Right ventricle myocardium inferior (tissue), 1 donor: ENCODE data around the gene KREMEN1. TPM values are rescaled to one million over a fixed set of nuclear protein-coding genes. Genes with fewer than 3 reads are reported as not detected.

Source experiments
- ATAC-seq: fragments of 200-7000 bp; cut with Tn5 transposase; one replicate; pipeline ENCODE4 v1.9.1; 2020; ENCODE audit warnings: mild to moderate bottlenecking, moderate library complexity
- DNase-seq: peaks from one replicate; pipeline ENCODE4 v3.0.0; 2021; ENCODE audit errors: missing footprints
- intact Hi-C: fragments of 100-400 bp; cut with DNase I; formaldehyde crosslinking; loops from one replicate; pipeline ENCODE4 v1.11.0; 2022
- total RNA-seq: library from RNA; stranded (reverse); fragmentation: NEBNext Ultra II Directional; extraction: Animal tissue kit (Norgen Biotek cat#: 25700); gene quantifications from one replicate; pipeline ENCODE4 v1.2.1, GENCODE V29; 2021
- donor health status: DM: no; HTN: yes; CAD: no; lungs with severe emphysema.

The KREMEN1 gene
- total RNA-seq, 1 donor from 2014 or later, result 48.8 TPM

- intact Hi-C loops, result loop anchor here (5.0 kb wide), 1 partner anchor 62 kb away; no protein-coding TSS in a partner anchor
- ATAC-seq (no peak), DNase-seq (no peak)
Measured at GRCh38 chr22:29090039-29090438, 17.2 kb downstream of the KREMEN1 start.

DNA sequence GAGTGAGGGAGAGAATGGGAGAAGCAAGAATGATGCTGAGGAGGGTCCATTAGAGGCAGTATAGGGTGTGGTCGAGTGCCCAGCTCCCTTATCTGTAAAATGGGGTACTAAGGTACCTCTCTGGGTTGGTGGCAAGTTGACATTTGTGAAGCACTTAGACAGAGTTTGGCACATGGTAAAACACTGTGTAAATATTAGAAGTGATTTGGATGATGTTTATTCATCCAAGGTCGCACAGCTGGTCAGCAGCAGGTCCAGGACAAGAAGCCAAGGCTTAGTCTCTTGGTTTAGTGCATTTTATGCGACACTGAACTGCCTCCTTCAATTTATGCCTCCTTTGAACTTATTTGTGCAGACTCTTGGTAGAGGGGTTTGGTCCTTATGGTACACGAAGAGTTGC is 19.4 kb downstream of the KREMEN1 start:
- no peak for ATAC-seq
- intact Hi-C loops, result loop anchor here (5.0 kb wide), 1 partner anchor 60 kb away; no protein-coding TSS in a partner anchor
- no peak for DNase-seq

DNA sequence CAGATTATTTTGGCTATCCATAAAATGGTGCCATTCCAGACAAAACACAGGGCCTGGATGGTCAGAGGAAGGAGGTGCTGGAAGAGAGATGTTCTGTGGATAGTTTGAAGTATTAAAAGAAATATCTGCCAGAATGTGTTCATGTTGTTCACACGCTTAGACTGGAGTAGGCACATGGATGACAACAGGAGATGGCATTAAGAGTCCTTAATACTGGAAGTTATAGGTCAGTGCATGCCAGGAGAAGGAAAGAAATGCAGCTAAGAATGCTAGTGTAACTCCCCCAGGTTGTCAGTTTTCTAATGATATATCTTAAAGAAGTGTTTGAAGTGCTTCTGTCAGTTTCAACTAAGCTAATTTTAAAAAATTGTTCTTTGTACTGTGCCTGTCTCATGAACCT is 20.2 kb downstream of the KREMEN1 start:
- no peak for DNase-seq
- no peak for ATAC-seq
- intact Hi-C loops, result loop anchor here (5.0 kb wide), 1 partner anchor 59 kb away; no protein-coding TSS in a partner anchor

- intact Hi-C loops, result loop anchor here (5.0 kb wide), 1 partner anchor 59 kb away; no protein-coding TSS in a partner anchor
- ATAC-seq (peak; percentile 85), DNase-seq (no peak)
Measured at GRCh38 chr22:29093501-29094300, 20.9 kb downstream of the KREMEN1 start.

GRCh38 chr22:29095459-29095858 is 22.6 kb downstream of the KREMEN1 start:
- no peak for DNase-seq

DNA sequence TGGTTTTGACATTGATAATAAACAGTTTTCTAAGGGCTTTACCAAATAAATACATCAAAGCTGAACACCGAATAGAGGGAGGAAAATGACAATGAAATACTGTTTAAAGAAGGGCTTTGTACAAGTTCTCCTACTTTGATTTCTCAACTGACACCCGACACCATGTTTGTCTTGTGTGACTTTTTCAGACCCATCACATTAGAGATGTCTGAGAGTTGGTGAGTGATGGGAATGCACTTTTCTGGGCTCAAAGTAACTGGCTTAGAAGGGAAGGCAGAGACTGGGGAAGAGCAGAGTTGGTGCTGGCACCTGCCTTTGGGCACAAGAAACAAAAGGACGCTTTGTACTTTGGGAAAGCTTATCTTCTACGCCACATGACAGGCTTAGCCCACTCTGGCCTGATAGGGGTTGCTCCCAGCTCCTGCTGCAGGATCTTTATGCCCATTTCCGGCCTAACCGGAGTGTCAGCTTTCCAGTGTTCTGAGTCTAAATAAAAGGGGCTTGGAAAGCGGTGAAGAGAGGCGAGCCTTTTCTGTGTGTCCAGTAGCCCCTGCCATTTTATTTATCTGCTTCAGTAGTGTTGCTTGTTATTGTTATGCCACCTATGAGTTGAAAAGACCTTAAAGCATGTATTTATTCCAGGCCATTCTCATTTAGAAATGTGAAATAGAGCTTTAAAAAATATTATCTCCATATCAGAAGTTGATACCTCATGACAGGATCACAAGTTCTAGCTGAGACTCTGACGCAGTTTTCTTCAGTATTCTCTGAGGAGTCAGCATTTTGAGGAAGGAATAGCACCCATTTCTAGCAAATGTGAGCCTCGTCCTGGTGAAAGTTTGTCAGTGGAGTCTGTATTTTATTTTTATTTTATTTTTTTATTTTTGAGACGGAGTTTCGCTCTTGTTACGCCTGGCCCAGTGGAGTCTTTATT is 24.2 kb downstream of the KREMEN1 start:
- DNase-seq (no peak), ATAC-seq (peak; percentile 68)
- intact Hi-C loops, result no loop called here

More at GRCh38 chr22:29095459-29095858, 22.6 kb downstream of the KREMEN1 start:
- no peak for ATAC-seq
- intact Hi-C loops, result no loop called here

DNA sequence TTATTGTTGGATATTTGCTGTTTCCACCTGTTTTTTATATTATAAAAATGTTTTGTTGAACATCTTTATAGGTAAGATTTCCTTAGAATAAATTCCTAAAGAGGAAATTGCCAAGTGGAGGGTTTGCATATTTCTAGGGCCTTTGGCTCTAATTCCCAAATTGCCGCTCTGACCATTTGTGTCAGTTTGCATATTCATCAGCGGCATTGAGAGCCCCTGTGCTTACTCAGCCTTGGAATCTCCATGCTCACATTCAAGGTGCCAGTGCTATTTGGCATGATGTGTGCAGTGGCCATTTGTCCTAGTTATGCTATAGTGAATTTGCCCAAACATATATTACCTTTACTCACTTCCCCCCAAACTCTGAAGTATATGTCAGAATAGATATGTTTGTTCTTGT is 25.5 kb downstream of the KREMEN1 start:
- intact Hi-C loops, result no loop called here
- ATAC-seq (no peak), DNase-seq (no peak)

DNA sequence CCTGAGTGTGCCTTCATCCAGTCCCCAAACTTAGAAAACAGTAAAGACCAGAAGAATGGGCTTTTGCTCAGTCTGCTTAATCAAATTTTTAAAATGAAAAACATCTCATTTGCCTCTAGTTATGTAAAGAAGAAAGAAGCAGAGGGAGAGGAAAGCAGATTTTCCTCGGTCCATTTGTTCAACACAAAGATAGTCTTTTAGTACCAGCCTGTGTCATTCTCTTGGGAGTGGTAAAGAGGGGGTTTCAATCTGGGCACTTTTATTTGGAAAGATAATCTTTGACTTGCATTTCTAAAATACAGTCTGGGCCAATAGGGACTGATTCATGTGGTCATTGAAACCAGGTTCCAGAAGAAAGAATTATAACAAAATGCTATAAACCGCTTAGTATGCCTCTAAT is 29.5 kb downstream of the KREMEN1 start:
- intact Hi-C loops, result no loop called here
- ATAC-seq (no peak), DNase-seq (no peak)

DNA sequence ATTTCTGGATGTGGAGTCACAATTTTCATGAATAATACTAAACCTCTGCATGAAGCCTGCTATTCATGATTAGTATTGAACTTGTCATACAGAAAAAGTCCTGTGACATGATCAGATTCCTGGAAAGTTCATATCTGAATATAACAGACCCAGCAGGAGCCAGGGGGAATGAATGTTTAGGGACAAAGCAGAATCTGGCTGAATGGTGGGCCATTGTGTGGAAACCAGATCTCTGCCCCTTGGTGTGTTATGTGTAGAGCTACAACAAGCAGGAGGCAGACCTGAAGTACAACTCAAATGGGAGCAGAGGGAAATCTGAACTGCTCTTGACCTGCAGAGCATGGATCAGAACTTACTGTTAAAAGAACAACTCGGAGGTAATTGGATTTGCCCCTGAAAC is 30.3 kb downstream of the KREMEN1 start:
- intact Hi-C loops, result no loop called here
- DNase-seq, result no peak

DNA sequence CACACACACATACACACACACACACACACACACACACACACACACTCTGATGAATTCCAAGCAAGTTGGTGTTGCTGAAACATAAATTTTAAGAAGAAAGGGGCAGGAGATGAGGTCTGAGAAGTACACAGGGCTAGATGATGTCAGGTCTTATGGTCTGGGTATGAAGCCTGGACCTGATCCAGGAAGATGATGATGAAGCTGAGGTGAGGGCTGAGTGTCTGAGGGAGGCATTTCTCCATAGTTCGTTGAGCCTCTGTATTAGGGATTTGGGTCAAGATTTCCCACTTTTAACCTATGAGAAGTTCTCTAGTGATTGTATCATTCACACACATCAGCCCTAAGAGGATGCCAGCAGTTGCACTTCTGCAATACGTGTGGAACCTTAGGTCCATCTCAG is 32.6 kb downstream of the KREMEN1 start:
- intact Hi-C loops, result no loop called here
- no peak for ATAC-seq
- no peak for DNase-seq

More for the DNA sequence above, 30.3 kb downstream of the KREMEN1 start:
- no peak for ATAC-seq

- intact Hi-C loops, result no loop called here
- ATAC-seq (peak; percentile 48), DNase-seq (no peak)
Measured at GRCh38 chr22:29106839-29107238, 34.0 kb downstream of the KREMEN1 start.

- intact Hi-C loops, result no loop called here
- ATAC-seq (no peak), DNase-seq (no peak)
Measured at GRCh38 chr22:29108137-29108536, 35.3 kb downstream of the KREMEN1 start.

DNA sequence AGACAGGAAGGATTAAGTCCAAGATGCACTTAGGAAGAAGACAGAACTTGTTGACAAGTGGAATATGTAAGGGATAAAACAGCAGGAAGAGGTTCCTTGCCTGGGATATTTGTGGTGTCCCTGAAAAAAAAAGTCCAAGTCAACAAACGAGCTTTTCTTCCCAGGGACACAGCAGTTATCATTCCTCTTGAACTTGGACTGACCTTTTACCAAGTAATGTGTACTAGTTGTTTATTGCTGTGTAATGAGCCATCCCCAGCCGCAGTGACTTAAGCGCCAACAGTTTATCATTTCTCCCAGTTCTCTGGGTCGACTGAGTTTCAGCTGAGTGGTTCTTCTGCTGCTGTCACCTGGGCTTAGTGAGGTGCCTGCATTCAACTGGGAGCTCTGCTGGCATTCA is 37.0 kb downstream of the KREMEN1 start:
- DNase-seq, result no peak
- intact Hi-C loops, result no loop called here
- ATAC-seq, result peak; percentile 31

DNA sequence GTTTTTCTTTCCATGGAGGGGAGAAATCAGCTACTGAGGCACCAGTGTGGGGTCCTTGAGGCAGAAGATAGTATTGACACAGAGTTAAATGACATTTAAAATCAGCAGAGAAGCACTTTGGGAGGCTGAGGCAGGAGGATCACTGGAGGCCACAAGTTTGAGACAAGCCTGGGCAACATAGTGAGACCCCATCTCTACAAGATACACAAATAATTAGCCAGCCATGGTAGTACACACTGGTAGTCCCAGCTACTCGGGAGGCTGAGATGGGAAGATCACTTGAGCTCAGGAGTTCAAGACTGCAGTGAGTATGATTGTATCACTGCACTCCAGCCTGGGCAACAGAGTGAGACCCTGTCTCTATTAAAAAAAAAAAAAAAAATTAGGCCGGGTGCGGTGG is 38.1 kb downstream of the KREMEN1 start:
- DNase-seq, result no peak
- no peak for ATAC-seq
- intact Hi-C loops, result no loop called here

DNA sequence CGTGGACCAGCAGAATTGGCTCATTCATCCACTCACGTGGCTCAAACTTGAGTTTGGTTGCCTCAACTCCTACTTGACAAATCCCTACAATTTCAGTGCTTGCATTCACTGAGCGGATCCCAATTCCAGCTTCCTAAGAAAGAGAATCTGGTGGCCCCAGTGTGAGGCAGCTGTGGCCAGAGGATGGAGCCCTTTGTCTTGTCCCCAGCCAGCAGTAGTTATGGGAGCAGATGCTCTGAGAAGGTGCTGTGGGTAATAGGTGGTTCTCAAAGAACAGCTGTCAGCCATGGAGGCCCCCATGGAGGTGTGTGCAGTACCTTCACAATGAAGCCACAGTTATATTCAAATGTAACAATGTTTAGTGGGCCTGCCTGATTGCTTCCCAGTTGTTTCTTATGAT is 39.3 kb downstream of the KREMEN1 start:
- no peak for DNase-seq

DNA sequence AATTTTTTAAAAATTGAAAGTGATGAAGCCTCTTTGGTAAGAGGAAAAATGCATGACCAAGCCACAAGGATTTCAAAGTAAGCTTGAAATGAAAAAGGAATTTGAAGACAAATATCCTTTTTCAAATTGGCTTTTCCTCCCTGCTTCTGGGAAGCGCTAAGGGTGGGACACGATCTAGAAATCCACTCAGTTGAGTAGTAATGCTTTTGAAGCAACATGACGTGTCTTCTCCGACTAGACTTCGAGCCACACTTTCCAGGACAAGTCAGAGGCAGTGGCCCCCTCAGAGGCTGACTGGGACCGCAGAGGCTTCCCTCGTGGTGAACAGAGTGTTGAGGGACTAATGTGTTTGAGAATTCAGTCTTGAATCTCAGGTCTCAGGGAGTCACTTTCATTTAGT is 39.8 kb downstream of the KREMEN1 start:
- ATAC-seq (no peak), DNase-seq (no peak)
- intact Hi-C loops, result no loop called here

More for the DNA sequence above, 39.3 kb downstream of the KREMEN1 start:
- intact Hi-C loops, result no loop called here
- no peak for ATAC-seq

DNA sequence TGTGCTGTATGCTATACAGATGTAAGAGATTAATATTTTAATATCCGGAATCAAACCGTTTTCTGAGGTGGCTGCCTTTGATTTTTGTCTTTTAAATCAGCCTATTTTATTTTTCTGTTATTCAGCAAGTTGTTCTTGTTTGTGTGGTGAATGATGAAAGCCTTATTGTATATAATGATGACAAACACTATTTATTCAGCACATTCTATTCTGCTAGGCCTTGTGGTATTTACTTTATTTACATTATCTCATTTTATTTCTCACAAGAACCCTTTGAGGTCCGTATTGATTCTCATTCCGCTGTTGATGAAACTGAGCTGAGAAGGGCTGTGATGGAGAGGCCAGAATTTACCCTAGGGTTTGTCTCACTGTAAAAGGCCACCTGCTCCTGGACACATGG is 40.5 kb downstream of the KREMEN1 start:
- intact Hi-C loops, result no loop called here
- ATAC-seq, result no peak

DNA sequence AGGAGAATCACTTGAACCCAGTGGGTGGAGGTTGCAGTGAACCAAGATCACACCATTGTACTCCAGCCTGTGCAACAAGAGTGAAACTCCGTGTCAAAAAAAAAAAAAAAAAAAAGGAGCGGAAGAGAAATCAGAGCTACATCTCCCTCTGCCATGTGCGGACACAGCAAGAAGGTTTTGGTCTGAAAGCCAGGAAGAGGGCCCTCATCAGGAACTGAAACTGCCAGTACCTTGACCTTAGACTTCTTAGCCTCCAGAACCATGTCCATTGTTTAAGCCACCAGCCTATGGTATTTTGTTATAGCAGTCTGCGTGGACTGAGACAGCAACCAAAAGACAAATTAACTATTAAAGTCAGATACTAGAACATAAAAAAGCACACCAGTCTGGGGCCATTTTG is 41.6 kb downstream of the KREMEN1 start:
- intact Hi-C loops, result no loop called here
- no peak for ATAC-seq
- no peak for DNase-seq

More for the DNA sequence above, 40.5 kb downstream of the KREMEN1 start:
- DNase-seq, result no peak

GRCh38 chr22:29115682-29116288 is 43.0 kb downstream of the KREMEN1 start:
- ATAC-seq (no peak), DNase-seq (no peak)
- intact Hi-C loops, result no loop called here
